KMS-11 (cell line): ENCODE measurements around the gene POLR3GL.

Experiments used
- H2AFZ ChIP-seq: fragments of 200-600 bp; sonication (generic); 2 replicates; pipeline ENCODE4 v1.6.1; 2016; ENCODE audit warnings: antibody characterized with exemption, mixed run types, low read depth
- H3K27ac ChIP-seq: fragments of 200-600 bp; sonication (generic); 2 replicates; pipeline ENCODE4 v1.6.1; 2016; ENCODE audit warnings: mild to moderate bottlenecking, mixed run types
- H3K27me3 ChIP-seq: fragments of 200-600 bp; sonication (generic); 2 replicates; pipeline ENCODE4 v1.6.1; 2017; ENCODE audit warnings: mild to moderate bottlenecking, low read depth, mixed run types, moderate library complexity; ENCODE audit not compliant: insufficient read depth
- H3K36me3 ChIP-seq: fragments of 200-600 bp; sonication (generic); 2 replicates; pipeline ENCODE4 v1.6.1; 2017; ENCODE audit warnings: mild to moderate bottlenecking, mixed run types; ENCODE audit not compliant: insufficient read depth
- H3K4me1 ChIP-seq: fragments of 200-600 bp; sonication (generic); 2 replicates; pipeline ENCODE4 v1.6.1; 2016; ENCODE audit warnings: mild to moderate bottlenecking, low read depth, mixed run types; ENCODE audit not compliant: poor library complexity, severe bottlenecking
- H3K4me2 ChIP-seq: fragments of 200-600 bp; sonication (generic); 2 replicates; pipeline ENCODE4 v1.7.0; 2016; ENCODE audit warnings: mild to moderate bottlenecking, mixed run types
- H3K4me3 ChIP-seq: fragments of 200-600 bp; sonication (generic); IDR thresholded peaks from 2 replicates; pipeline ENCODE4 v1.6.1; 2017; ENCODE audit warnings: low read depth, low read length, mixed read lengths; ENCODE audit not compliant: insufficient read depth
- H3K79me2 ChIP-seq: fragments of 200-600 bp; sonication (generic); 2 replicates; pipeline ENCODE4 v1.6.1; 2016; ENCODE audit warnings: low read depth, mixed run types; ENCODE audit not compliant: insufficient read depth
- H3K9ac ChIP-seq: fragments of 200-600 bp; sonication (generic); 2 replicates; pipeline ENCODE4 v1.6.1; 2016; ENCODE audit warnings: mild to moderate bottlenecking, mixed run types
- H4K20me1 ChIP-seq: fragments of 200-600 bp; sonication (generic); 2 replicates; pipeline ENCODE4 v1.6.1; 2016; ENCODE audit warnings: mild to moderate bottlenecking, mixed run types; ENCODE audit not compliant: insufficient read depth
- TF ChIP-seq, protein P1 (sequence below): fragments of 200-600 bp; sonication (generic); conservative IDR thresholded peaks from 2 replicates; pipeline ENCODE4 v1.6.1; 2017; ENCODE audit warnings: low read depth, mild to moderate bottlenecking, antibody characterized with exemption, low read length, moderate library complexity, mixed read lengths

Gene POLR3GL

DNA sequence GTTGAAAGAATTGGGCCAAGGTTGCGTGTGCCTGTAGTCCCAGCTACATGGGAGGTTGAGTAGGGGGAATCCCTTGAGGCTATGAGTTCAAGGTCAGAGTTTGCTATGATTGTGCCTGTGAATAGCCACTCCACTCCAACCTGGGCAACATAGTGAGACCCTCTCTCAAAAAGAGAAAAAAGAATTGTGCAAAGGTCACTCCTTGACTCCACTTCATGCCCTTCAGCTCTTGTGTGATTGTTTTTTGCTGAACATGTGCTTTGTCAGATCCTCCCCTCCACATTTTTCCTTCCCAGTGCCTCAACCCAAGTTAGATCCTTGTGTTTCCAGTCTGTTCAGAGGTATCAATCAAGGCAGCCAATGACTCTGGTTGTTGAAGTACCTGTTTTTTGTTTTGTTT, 23.4 kb downstream of the POLR3GL start:
- no peak overlapping the region for H2AFZ ChIP-seq
- H3K27ac ChIP-seq: no peak overlapping the region
- H3K4me1 ChIP-seq: peaks cover 5% of the 10 kb centered on the region
- H3K4me2 ChIP-seq: no peak overlapping the region
- TF ChIP-seq, protein P1, sequence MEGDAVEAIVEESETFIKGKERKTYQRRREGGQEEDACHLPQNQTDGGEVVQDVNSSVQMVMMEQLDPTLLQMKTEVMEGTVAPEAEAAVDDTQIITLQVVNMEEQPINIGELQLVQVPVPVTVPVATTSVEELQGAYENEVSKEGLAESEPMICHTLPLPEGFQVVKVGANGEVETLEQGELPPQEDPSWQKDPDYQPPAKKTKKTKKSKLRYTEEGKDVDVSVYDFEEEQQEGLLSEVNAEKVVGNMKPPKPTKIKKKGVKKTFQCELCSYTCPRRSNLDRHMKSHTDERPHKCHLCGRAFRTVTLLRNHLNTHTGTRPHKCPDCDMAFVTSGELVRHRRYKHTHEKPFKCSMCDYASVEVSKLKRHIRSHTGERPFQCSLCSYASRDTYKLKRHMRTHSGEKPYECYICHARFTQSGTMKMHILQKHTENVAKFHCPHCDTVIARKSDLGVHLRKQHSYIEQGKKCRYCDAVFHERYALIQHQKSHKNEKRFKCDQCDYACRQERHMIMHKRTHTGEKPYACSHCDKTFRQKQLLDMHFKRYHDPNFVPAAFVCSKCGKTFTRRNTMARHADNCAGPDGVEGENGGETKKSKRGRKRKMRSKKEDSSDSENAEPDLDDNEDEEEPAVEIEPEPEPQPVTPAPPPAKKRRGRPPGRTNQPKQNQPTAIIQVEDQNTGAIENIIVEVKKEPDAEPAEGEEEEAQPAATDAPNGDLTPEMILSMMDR: no peak
- H4K20me1 ChIP-seq: no peaks in the 10 kb centered on the region
- H3K4me3 ChIP-seq: no peak overlapping the region
- no peaks in the 10 kb centered on the region for H3K36me3 ChIP-seq
- no peaks in the 10 kb centered on the region for H3K79me2 ChIP-seq
- H3K27me3 ChIP-seq: no peaks in the 10 kb centered on the region
- H3K9ac ChIP-seq: no peak overlapping the region

DNA sequence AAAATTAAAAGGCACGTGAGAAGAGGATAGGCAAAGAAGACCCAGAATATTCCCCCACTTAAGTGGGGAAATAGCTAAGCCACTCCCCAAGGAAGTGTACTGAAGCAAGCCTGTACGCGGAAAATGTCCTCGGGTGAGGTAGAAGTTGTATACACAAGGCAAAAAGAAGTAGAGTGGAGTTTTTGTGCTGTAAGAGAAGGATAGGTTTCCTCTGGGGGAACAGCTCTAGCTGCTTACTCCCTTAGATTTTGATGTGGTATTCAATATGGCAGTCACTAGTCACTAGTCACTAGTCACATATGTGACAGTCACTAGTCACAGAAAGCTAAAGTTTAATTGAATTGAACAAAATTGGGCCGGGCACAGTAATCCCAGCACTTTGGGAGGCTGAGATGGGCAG, 24.3 kb downstream of the POLR3GL start:
- Histone ChIP-seq H4K20me1 (no peaks in the 10 kb centered on the region), H3K4me3 (no peak overlapping the region), H3K79me2 (no peaks in the 10 kb centered on the region), H3K27ac (no peak overlapping the region), H3K9ac (no peak overlapping the region), H3K4me2 (no peak overlapping the region), H2AFZ (no peak overlapping the region), H3K27me3 (no peaks in the 10 kb centered on the region), H3K36me3 (no peaks in the 10 kb centered on the region), H3K4me1 (no peaks in the 10 kb centered on the region)
- TF ChIP-seq, protein P1: no peak

DNA sequence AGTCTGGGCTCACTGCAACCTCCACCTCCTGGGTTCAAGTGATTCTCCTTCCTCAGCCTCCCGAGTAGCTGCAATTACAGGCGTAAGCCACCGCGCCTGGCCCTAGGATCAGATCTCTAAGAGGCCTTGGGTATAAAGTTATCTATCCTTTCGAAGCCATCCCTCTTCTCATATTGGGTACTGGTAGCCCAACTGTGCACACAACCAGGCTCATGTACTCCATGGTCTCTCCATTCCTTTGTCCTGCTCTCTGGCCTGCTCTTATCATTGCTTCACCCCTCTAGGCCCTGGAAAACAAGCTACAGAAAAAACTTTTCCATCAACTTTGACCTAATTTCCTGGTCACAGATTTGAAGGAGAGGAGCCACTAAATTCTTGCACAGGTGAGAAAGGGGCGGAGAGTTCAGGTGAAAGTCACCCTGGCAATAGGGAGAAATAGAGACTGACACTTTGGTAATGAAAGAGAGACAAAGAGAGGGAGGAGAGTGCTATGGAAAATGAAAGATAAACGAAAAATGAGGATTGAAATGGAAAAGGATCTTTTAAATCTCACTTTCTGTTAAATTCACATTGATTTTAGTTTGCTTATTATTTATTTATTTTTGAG, 25.9 kb downstream of the POLR3GL start:
- no peak overlapping the region for H3K27ac ChIP-seq
- TF ChIP-seq, protein P1: no peak
- no peak overlapping the region for H2AFZ ChIP-seq

DNA sequence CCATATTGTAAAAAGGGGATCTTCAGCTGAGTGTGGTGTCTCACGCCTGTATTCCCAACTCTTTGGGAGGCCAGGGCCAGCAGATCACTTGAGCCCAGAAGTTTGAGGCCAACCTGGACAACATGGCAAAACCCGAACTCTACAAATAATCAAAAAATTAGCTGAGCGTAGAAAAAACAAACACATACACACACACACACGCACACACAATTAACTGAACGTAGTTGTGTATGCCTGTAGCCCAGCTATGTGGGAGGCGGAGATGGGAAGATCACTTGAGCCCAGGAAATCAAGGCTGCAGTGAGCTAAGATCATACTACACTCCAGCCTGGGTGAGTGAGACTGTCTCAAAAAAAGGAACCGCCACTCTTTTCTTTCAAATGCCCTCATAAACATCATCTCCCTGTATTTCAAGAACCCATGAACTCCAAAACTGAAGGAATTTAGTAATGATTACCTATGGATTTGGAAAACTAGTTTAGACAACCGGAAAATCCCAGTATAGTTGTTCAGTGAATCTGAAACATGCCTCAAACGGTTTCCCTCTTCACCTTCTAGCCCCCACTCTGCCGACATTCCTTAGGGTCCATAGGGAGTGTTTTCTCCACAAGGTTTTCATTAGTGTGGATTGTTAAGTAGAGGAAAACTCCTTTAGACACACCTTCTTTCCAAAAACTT, 27.4 kb downstream of the POLR3GL start:
- peaks cover 14% of the 10 kb centered on the region for H3K4me1 ChIP-seq
- no peak overlapping the region for H2AFZ ChIP-seq
- H3K79me2 ChIP-seq: no peaks in the 10 kb centered on the region
- TF ChIP-seq, protein P1: no peak
- no peaks in the 10 kb centered on the region for H3K36me3 ChIP-seq
- H3K27ac ChIP-seq: no peak overlapping the region
- H3K27me3 ChIP-seq: no peaks in the 10 kb centered on the region
- no peak overlapping the region for H3K4me2 ChIP-seq
- no peaks in the 10 kb centered on the region for H4K20me1 ChIP-seq
- no peak overlapping the region for H3K9ac ChIP-seq
- H3K4me3 ChIP-seq: no peak overlapping the region

More for the DNA sequence above, 25.9 kb downstream of the POLR3GL start:
- H3K4me1 ChIP-seq: peaks cover 4% of the 10 kb centered on the region
- H4K20me1 ChIP-seq: no peaks in the 10 kb centered on the region
- no peaks in the 10 kb centered on the region for H3K79me2 ChIP-seq
- no peak overlapping the region for H3K4me2 ChIP-seq
- no peaks in the 10 kb centered on the region for H3K36me3 ChIP-seq
- no peaks in the 10 kb centered on the region for H3K27me3 ChIP-seq
- no peak overlapping the region for H3K9ac ChIP-seq
- H3K4me3 ChIP-seq: no peak overlapping the region
